GM23338 (cell line): Measurements from ENCODE around the gene NDUFAB1. TPM values are rescaled to one million over a fixed set of nuclear protein-coding genes. Genes with fewer than 3 reads are reported as not detected.
A peak's percentile ranks its signal among the peaks of the same experiment; 100 is the strongest.

Experiments used
- ATAC-seq: fragments of 200-7000 bp; cut with Tn5 transposase; 3 replicates; pipeline ENCODE4 v1.9.1; 2020
- DNase-seq: peaks from one replicate; pipeline ENCODE4 v3.0.0-alpha.2; 2015; ENCODE audit warnings: low spot score
- H2AFZ ChIP-seq: fragments of 200-600 bp; sonication (generic); 2 replicates; pipeline ENCODE4 v1.8.0; 2016; ENCODE audit warnings: antibody characterized with exemption, mild to moderate bottlenecking, moderate library complexity
- H3F3A ChIP-seq: fragments of 200-600 bp; sonication (generic); replicated peaks from 2 replicates; pipeline ENCODE4 v1.8.0; 2017; ENCODE audit warnings: antibody characterized with exemption, mixed run types, low read depth
- H3K27ac ChIP-seq: fragments of 200-600 bp; sonication (generic); 2 replicates; pipeline ENCODE4 v1.6.1; 2016; ENCODE audit warnings: low read depth
- H3K27me3 ChIP-seq: fragments of 200-600 bp; sonication (generic); 2 replicates; pipeline ENCODE4 v1.8.0; 2016; ENCODE audit warnings: mild to moderate bottlenecking, mixed run types, moderate library complexity; ENCODE audit not compliant: insufficient read depth
- H3K36me3 ChIP-seq: fragments of 200-600 bp; sonication (generic); 2 replicates; pipeline ENCODE4 v1.8.0; 2016; ENCODE audit warnings: mild to moderate bottlenecking; ENCODE audit not compliant: insufficient read depth
- H3K4me1 ChIP-seq: fragments of 200-600 bp; sonication (generic); 2 replicates; pipeline ENCODE4 v1.8.0; 2016; ENCODE audit warnings: mild to moderate bottlenecking, moderate library complexity; ENCODE audit not compliant: insufficient read depth
- H3K4me2 ChIP-seq: fragments of 200-600 bp; sonication (generic); 2 replicates; pipeline ENCODE4 v1.7.1; 2017; ENCODE audit warnings: mixed run types
- H3K4me3 ChIP-seq: fragments of 200-600 bp; sonication (generic); 2 replicates; pipeline ENCODE4 v1.6.1; 2016; ENCODE audit warnings: mixed run types
- H3K79me2 ChIP-seq: fragments of 200-600 bp; sonication (generic); replicated peaks from 2 replicates; pipeline ENCODE4 v1.8.0; 2017; ENCODE audit warnings: mild to moderate bottlenecking; ENCODE audit not compliant: insufficient read depth
- H3K9me2 ChIP-seq: fragments of 200-600 bp; sonication (generic); 2 replicates; pipeline ENCODE4 v1.8.0; 2017; ENCODE audit not compliant: insufficient read depth
- H4K20me1 ChIP-seq: fragments of 200-600 bp; sonication (generic); replicated peaks from 2 replicates; pipeline ENCODE4 v1.8.0; 2017; ENCODE audit warnings: mild to moderate bottlenecking; ENCODE audit not compliant: insufficient read depth
- H3K27ac Mint-ChIP-seq: 2 replicates; pipeline ENCODE4 v1.8.0; 2020; ENCODE audit warnings: inconsistent platforms, mild to moderate bottlenecking, moderate library complexity, mixed read lengths
- H3K27me3 Mint-ChIP-seq: 3 replicates; pipeline ENCODE4 v1.8.0; 2022; ENCODE audit warnings: low read depth, mild to moderate bottlenecking, moderate library complexity, mixed read lengths, inconsistent platforms; ENCODE audit not compliant: insufficient read depth, poor library complexity
- H3K36me3 Mint-ChIP-seq: 3 replicates; pipeline ENCODE4 v1.8.0; 2021; ENCODE audit warnings: low read depth, mild to moderate bottlenecking, inconsistent platforms, moderate library complexity, mixed read lengths
- H3K4me1 Mint-ChIP-seq: 3 replicates; pipeline ENCODE4 v1.8.0; 2020; ENCODE audit warnings: mild to moderate bottlenecking, inconsistent platforms, mixed read lengths
- H3K4me3 Mint-ChIP-seq: 3 replicates; pipeline ENCODE4 v1.8.0; 2021; ENCODE audit warnings: moderate library complexity, mild to moderate bottlenecking, inconsistent platforms, mixed read lengths
- H3K9me3 Mint-ChIP-seq: 3 replicates; pipeline ENCODE4 v1.8.0; 2020; ENCODE audit warnings: moderate library complexity, mild to moderate bottlenecking, inconsistent platforms, mixed read lengths
- CREB1 ChIP-seq: fragments of 250-450 bp; sonication (Bioruptor Pico); IDR thresholded peaks from 2 replicates; pipeline ENCODE4 v1.5.0; 2020; ENCODE audit warnings: low read depth, mild to moderate bottlenecking, moderate library complexity
- JUNB ChIP-seq: IDR thresholded peaks from one replicate; pipeline ENCODE4 v1.6.1; 2016; ENCODE audit warnings: antibody characterized with exemption; ENCODE audit not compliant: unreplicated experiment
- NANOG ChIP-seq: IDR thresholded peaks from 2 replicates; pipeline ENCODE4 v1.6.1; 2016; ENCODE audit warnings: antibody characterized with exemption, borderline replicate concordance
- POLR2AphosphoS5 ChIP-seq: IDR thresholded peaks from 2 replicates; pipeline ENCODE4 v1.6.1; 2016; ENCODE audit warnings: antibody characterized with exemption, low read depth
- STAT1 ChIP-seq: IDR thresholded peaks from one replicate; pipeline ENCODE4 v1.6.1; 2016; ENCODE audit warnings: antibody characterized with exemption; ENCODE audit not compliant: unreplicated experiment
- ZNF114 ChIP-seq: fragments of 250-450 bp; sonication (Bioruptor Pico); IDR thresholded peaks from 2 replicates; pipeline ENCODE4 v1.5.0; 2020; ENCODE audit warnings: mild to moderate bottlenecking, moderate library complexity
- polyA plus RNA-seq: library from polyadenylated mRNA; unstranded; fragments of >200 nt; fragmentation: Nextera tagmentation; extraction: Ambion mirVana; gene quantifications from 2 replicates; pipeline ENCODE4 v1.2.1, GENCODE V29; 2016
- total RNA-seq: library from RNA; depleted of rRNA; stranded (reverse); fragments of >200 nt; shearing (Covaris generic); gene quantifications from 2 replicates; pipeline ENCODE4 v1.2.3, GENCODE V29; 2014
- TF ChIP-seq, protein P1 (sequence below): IDR thresholded peaks from one replicate; pipeline ENCODE4 v1.6.1; 2018; ENCODE audit warnings: antibody characterized with exemption; ENCODE audit not compliant: unreplicated experiment
- TF ChIP-seq, protein P2 (sequence below): IDR thresholded peaks from 2 replicates; pipeline ENCODE4 v1.6.1; 2016; ENCODE audit warnings: antibody characterized with exemption

NDUFAB1 gene
- total and polyA plus RNA-seq, 2 experiments from 2014 or later, result 136 to 477 TPM

DNA sequence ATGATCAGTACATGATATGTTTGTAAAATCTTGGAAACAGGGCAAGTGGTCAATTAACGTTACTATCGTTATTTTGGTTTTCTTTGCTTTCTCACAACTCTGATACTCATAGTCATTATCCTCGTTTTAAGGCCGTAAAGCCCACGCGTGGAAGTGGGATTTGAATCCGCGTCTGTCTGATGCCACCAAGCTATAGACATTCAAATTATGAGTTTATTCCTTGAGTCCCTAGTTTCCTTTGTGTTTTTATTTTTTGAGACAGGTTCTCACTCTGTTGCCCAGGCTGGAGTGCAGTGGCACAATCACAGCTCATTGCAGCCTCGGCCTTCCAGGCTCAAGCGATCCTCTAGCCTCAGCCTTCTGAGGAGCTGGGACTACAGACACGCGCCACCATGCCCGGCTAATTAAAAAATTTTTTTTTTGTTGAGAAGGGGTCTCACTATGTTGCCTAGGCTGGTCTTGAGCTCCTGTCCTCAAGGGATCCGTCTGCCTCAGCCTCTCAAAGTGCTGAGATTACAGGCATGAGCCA is 46.2 kb upstream of the NDUFAB1 start:
- Mint-ChIP-seq H3K4me3 (peak overlapping the region; percentile 100), H3K27me3 (peaks cover 11% of the 10 kb centered on the region), H3K27ac (peak overlapping the region; percentile 97), H3K36me3 (peaks cover 50% of the 10 kb centered on the region), H3K9me3 (no peaks in the 10 kb centered on the region; the same call in 2 of the 3 replicates), H3K4me1 (peaks cover 7% of the 10 kb centered on the region; the same call in 2 of the 3 replicates)
- Histone ChIP-seq H3K36me3 (0 out of 2 replicates have a peak, but pooled peaks cover 10% of the 10 kb centered on the region), H3K27ac (no peak overlapping the region; the same call in 1 of the 2 replicates), H2AFZ (peak overlapping the region; percentile 96; the same call in 1 of the 2 replicates), H3K27me3 (no peaks in the 10 kb centered on the region), H3K79me2 (peaks cover 78% of the 10 kb centered on the region), H3K4me1 (peaks cover 10% of the 10 kb centered on the region; the same call in 1 of the 2 replicates), H3F3A (peaks cover 10% of the 10 kb centered on the region; the same call in 1 of the 2 replicates), H3K4me2 (peak overlapping the region; percentile 90), H3K4me3 (peak overlapping the region; percentile 98), H3K9me2 (no peaks in the 10 kb centered on the region), H4K20me1 (peaks cover 22% of the 10 kb centered on the region)
- DNase-seq (no peak), ATAC-seq (no peak)
- TF ChIP-seq, protein P1, sequence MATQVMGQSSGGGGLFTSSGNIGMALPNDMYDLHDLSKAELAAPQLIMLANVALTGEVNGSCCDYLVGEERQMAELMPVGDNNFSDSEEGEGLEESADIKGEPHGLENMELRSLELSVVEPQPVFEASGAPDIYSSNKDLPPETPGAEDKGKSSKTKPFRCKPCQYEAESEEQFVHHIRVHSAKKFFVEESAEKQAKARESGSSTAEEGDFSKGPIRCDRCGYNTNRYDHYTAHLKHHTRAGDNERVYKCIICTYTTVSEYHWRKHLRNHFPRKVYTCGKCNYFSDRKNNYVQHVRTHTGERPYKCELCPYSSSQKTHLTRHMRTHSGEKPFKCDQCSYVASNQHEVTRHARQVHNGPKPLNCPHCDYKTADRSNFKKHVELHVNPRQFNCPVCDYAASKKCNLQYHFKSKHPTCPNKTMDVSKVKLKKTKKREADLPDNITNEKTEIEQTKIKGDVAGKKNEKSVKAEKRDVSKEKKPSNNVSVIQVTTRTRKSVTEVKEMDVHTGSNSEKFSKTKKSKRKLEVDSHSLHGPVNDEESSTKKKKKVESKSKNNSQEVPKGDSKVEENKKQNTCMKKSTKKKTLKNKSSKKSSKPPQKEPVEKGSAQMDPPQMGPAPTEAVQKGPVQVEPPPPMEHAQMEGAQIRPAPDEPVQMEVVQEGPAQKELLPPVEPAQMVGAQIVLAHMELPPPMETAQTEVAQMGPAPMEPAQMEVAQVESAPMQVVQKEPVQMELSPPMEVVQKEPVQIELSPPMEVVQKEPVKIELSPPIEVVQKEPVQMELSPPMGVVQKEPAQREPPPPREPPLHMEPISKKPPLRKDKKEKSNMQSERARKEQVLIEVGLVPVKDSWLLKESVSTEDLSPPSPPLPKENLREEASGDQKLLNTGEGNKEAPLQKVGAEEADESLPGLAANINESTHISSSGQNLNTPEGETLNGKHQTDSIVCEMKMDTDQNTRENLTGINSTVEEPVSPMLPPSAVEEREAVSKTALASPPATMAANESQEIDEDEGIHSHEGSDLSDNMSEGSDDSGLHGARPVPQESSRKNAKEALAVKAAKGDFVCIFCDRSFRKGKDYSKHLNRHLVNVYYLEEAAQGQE, result no peak
- TF ChIP-seq NANOG (no peak), JUNB (no peak), ZNF114 (CRISPR knock-in tag) (no peak)

DNA sequence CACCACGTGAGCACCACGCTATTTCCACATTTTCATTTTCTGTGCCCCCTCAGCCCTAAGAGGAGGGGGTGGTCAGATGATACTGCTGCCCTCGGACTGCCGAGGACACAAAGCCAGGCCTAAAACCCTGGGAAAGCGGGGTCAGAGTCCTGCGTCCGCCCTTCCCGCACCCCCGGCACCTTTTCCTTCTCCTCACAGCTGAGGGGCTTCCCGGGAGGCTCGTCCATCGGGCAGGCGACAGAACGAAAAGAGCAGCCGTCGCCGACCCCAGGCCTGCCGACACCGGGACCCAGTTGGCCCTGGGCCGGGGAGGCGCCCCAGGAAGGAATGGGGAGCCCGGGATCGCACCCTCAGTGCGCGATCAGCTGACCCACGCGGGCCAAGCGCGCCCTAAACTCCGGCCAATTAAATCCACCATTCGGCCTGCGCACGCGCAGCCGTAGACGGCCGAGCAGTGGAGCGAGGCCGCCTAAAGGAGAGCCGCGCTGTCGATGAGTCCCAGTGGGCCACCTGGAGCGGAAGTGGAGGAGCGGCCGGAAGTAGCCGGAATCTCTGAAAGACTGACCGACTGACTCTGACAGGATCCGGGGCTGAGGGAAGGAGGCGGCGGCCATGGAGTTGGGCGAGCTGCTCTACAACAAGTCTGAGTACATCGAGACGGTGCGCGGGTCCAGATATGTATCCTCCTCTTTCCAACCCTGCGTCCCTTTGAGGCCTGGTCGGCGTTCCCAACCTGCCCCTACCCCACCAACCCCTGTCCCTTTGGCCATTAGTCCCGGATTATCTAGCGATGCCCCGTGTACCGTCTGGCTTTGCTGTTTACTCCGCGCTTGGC is 45.0 kb upstream of the NDUFAB1 start, which contains the start of the genes DCTN5 and PALB2:
Gene DCTN5, plus strand, starts transcription at position 536 of the 835 bp plus-strand sequence. Its CDS starts 77 bp downstream, at position 613.
Gene PALB2, minus strand, starts transcription at position 380 of the 835 bp plus-strand sequence. Its CDS starts 153 bp downstream, at position 227.
- Histone ChIP-seq H3K9me2 (no peaks in the 10 kb centered on the region), H3K4me1 (peaks cover 10% of the 10 kb centered on the region; the same call in 1 of the 2 replicates), H3F3A (peaks cover 10% of the 10 kb centered on the region; the same call in 1 of the 2 replicates), H3K79me2 (peaks cover 66% of the 10 kb centered on the region), H3K27ac (peak within 1 kb of the TSS; percentile 91), H3K4me3 (peak within 1 kb of the TSS; percentile 98), H3K27me3 (no peaks in the 10 kb centered on the region), H2AFZ (peak within 1 kb of the TSS; percentile 96), H3K4me2 (peak within 1 kb of the TSS; percentile 90), H3K36me3 (peaks cover 20% of the 10 kb centered on the region; the same call in 1 of the 2 replicates), H4K20me1 (peaks cover 20% of the 10 kb centered on the region; the same call in 1 of the 2 replicates)
- Mint-ChIP-seq H3K36me3 (peaks cover 46% of the 10 kb centered on the region), H3K4me3 (peak within 1 kb of the TSS; percentile 100), H3K9me3 (no peaks in the 10 kb centered on the region; the same call in 2 of the 3 replicates), H3K4me1 (peaks cover 7% of the 10 kb centered on the region; the same call in 2 of the 3 replicates), H3K27ac (peak within 1 kb of the TSS; percentile 97), H3K27me3 (peaks cover 11% of the 10 kb centered on the region)
- TF ChIP-seq, protein P2, sequence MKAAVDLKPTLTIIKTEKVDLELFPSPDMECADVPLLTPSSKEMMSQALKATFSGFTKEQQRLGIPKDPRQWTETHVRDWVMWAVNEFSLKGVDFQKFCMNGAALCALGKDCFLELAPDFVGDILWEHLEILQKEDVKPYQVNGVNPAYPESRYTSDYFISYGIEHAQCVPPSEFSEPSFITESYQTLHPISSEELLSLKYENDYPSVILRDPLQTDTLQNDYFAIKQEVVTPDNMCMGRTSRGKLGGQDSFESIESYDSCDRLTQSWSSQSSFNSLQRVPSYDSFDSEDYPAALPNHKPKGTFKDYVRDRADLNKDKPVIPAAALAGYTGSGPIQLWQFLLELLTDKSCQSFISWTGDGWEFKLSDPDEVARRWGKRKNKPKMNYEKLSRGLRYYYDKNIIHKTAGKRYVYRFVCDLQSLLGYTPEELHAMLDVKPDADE, result peak; percentile 88
- TF ChIP-seq, protein P1, result no peak
- TF ChIP-seq CREB1 (CRISPR knock-in tag) (peak; percentile 69), STAT1 (no peak), POLR2AphosphoS5 (peak; percentile 84)
- ATAC-seq (peak; percentile 97), DNase-seq (peak; percentile 98)
